ENCODE results near the gene HOOK2.

GRCh38 chr19:12730064-12730463 is 45.3 kb downstream of the HOOK2 start:
- TF ChIP-seq, protein P1, sequence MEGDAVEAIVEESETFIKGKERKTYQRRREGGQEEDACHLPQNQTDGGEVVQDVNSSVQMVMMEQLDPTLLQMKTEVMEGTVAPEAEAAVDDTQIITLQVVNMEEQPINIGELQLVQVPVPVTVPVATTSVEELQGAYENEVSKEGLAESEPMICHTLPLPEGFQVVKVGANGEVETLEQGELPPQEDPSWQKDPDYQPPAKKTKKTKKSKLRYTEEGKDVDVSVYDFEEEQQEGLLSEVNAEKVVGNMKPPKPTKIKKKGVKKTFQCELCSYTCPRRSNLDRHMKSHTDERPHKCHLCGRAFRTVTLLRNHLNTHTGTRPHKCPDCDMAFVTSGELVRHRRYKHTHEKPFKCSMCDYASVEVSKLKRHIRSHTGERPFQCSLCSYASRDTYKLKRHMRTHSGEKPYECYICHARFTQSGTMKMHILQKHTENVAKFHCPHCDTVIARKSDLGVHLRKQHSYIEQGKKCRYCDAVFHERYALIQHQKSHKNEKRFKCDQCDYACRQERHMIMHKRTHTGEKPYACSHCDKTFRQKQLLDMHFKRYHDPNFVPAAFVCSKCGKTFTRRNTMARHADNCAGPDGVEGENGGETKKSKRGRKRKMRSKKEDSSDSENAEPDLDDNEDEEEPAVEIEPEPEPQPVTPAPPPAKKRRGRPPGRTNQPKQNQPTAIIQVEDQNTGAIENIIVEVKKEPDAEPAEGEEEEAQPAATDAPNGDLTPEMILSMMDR (IDR thresholded peaks at IDR 0.05) = no peak
- no peak for TF ChIP-seq POLR2A (IDR thresholded peaks at IDR 0.05)

All from lower leg skin (tissue), 3 donors.